IMR-90 (cell line): ENCODE data around the gene TSEN34. TPM values are rescaled to one million over a fixed set of nuclear protein-coding genes. Genes with fewer than 3 reads are reported as not detected.
"Not testable (repeated sequence)": the region's sequence is repeated elsewhere in the genome, so short reads cannot be mapped to it uniquely, and the experiment has no call there.

Experiments used
- ATAC-seq: fragments of 200-7000 bp; cut with Tn5 transposase; 2 replicates; pipeline ENCODE4 v1.9.1; 2020; ENCODE audit warnings: low read depth, mild to moderate bottlenecking, moderate library complexity
- BruUV-seq: library from RNA; stranded (reverse); fragments of 400-500 nt; replicated peaks from 2 replicates; lab custom pipeline; 2021; lab: Mats Ljungman, UMichigan
- CTCF ChIA-PET: fragments of 300-600 bp; formaldehyde crosslinking; extraction: SDS; loops from one replicate; lab custom pipeline; 2021; ENCODE audit warnings: antibody characterized with exemption; lab: Yijun Ruan, JAX
- POLR2A ChIA-PET: fragments of 300-600 bp; sonication (Branson Sonifier 250); formaldehyde crosslinking; loops from one replicate; lab custom pipeline; 2022; ENCODE audit warnings: antibody characterized with exemption; ENCODE audit not compliant: unreplicated experiment; lab: Charles Lee
- DNase-seq: peaks from one replicate; pipeline ENCODE4 v3.0.0; 2013
- H2AFZ ChIP-seq: replicated peaks from 2 replicates; pipeline ENCODE3; 2013; ENCODE audit warnings: low read length, mild to moderate bottlenecking; ENCODE audit not compliant: poor library complexity
- H2AK5ac ChIP-seq: 2 replicates; pipeline ENCODE4 v1.6.1; 2013; ENCODE audit warnings: low read depth, low read length, inconsistent platforms
- H2AK9ac ChIP-seq: replicated peaks from 2 replicates; pipeline ENCODE3; 2013; ENCODE audit warnings: mild to moderate bottlenecking, low read depth, low read length, moderate library complexity; ENCODE audit not compliant: poor library complexity
- H2BK120ac ChIP-seq: 2 replicates; pipeline ENCODE4 v1.6.1; 2013; ENCODE audit warnings: low read depth, low read length, inconsistent platforms
- H2BK15ac ChIP-seq: 3 replicates; pipeline ENCODE4 v1.6.1; 2013; ENCODE audit warnings: low read depth, low read length, inconsistent platforms
- H2BK20ac ChIP-seq: 2 replicates; pipeline ENCODE4 v1.6.1; 2013; ENCODE audit warnings: low read depth, mild to moderate bottlenecking, inconsistent platforms, low read length, moderate library complexity
- H2BK5ac ChIP-seq: 2 replicates; pipeline ENCODE4 v1.6.1; 2013; ENCODE audit warnings: mild to moderate bottlenecking, low read depth, low read length, inconsistent platforms; ENCODE audit not compliant: poor library complexity, severe bottlenecking
- H3K14ac ChIP-seq: replicated peaks from 2 replicates; pipeline ENCODE4 v1.6.1; 2013; ENCODE audit warnings: low read depth, low read length, inconsistent platforms
- H3K18ac ChIP-seq: 2 replicates; pipeline ENCODE4 v1.6.1; 2013; ENCODE audit warnings: low read depth, low read length, control low read depth
- H3K23ac ChIP-seq: 2 replicates; pipeline ENCODE4 v1.6.1; 2013; ENCODE audit warnings: low read depth, low read length, inconsistent platforms
- H3K27ac ChIP-seq: 2 replicates; pipeline ENCODE4 v1.5.1; 2013; ENCODE audit warnings: mild to moderate bottlenecking, control low read depth, low read length; ENCODE audit not compliant: insufficient read depth
- H3K27me3 ChIP-seq: 2 replicates; pipeline ENCODE4 v1.6.1; 2013; ENCODE audit warnings: low read length; ENCODE audit not compliant: control insufficient read depth, insufficient read depth
- H3K36me3 ChIP-seq: 2 replicates; pipeline ENCODE4 v1.6.1; 2013; ENCODE audit warnings: low read length, mixed read lengths; ENCODE audit not compliant: control insufficient read depth, insufficient read depth
- H3K4ac ChIP-seq: 2 replicates; pipeline ENCODE4 v1.6.1; 2013; ENCODE audit warnings: low read depth, low read length, inconsistent platforms
- H3K4me1 ChIP-seq: 2 replicates; pipeline ENCODE4 v1.6.1; 2013; ENCODE audit warnings: low read length, mixed read lengths; ENCODE audit not compliant: control insufficient read depth, insufficient read depth
- H3K4me2 ChIP-seq: 2 replicates; pipeline ENCODE4 v1.6.1; 2013; ENCODE audit warnings: low read depth, mild to moderate bottlenecking, control low read depth, low read length, moderate library complexity
- H3K4me3 ChIP-seq: 2 replicates; pipeline ENCODE4 v1.5.1; 2013; ENCODE audit warnings: low read depth, mild to moderate bottlenecking, control low read depth, low read length, moderate library complexity; ENCODE audit not compliant: insufficient read depth
- H3K56ac ChIP-seq: 2 replicates; pipeline ENCODE4 v1.6.1; 2013; ENCODE audit warnings: low read length, inconsistent platforms; ENCODE audit not compliant: insufficient read depth; ENCODE audit errors: extremely low read depth
- H3K79me1 ChIP-seq, 2 experiments: 2 replicates each; pipeline ENCODE4 v1.6.1; 2013; ENCODE audit warnings: low read length in 2 of 2, inconsistent platforms in 1 of 2, low read depth in 1 of 2
- H3K9ac ChIP-seq: 2 replicates; pipeline ENCODE4 v1.6.1; 2013; ENCODE audit warnings: low read depth, low read length, control low read depth
- H3K9me1 ChIP-seq: 2 replicates; pipeline ENCODE4 v1.6.1; 2013; ENCODE audit warnings: low read length, inconsistent platforms; ENCODE audit not compliant: insufficient read depth
- H3K9me3 ChIP-seq: 2 replicates; pipeline ENCODE4 v1.6.1; 2013; ENCODE audit warnings: low read length; ENCODE audit not compliant: control insufficient read depth, insufficient read depth
- H4K20me1 ChIP-seq: 2 replicates; pipeline ENCODE4 v1.6.1; 2013; ENCODE audit warnings: low read length, inconsistent platforms; ENCODE audit not compliant: insufficient read depth
- H4K5ac ChIP-seq: 2 replicates; pipeline ENCODE4 v1.6.1; 2013; ENCODE audit warnings: mild to moderate bottlenecking, low read depth, low read length, control low read depth
- H4K8ac ChIP-seq, 2 experiments: 2 replicates each; pipeline ENCODE4 v1.6.1; 2013; ENCODE audit warnings: low read depth in 2 of 2, low read length in 2 of 2, control low read depth in 1 of 2, inconsistent platforms in 1 of 2
- H4K91ac ChIP-seq: 2 replicates; pipeline ENCODE4 v1.6.1; 2013; ENCODE audit warnings: low read depth, low read length, inconsistent platforms; ENCODE audit not compliant: insufficient read depth
- CEBPB ChIP-seq: IDR thresholded peaks from 2 replicates; pipeline ENCODE4 v1.6.1; 2012; ENCODE audit warnings: low read depth, low read length, improper control_type of control experiment
- CHD1 ChIP-seq: IDR thresholded peaks from 2 replicates; pipeline ENCODE4 v1.6.1; 2012; ENCODE audit warnings: low read depth, low read length, improper control_type of control experiment
- MAZ ChIP-seq: IDR thresholded peaks from 2 replicates; pipeline ENCODE4 v1.6.1; 2012; ENCODE audit warnings: low read depth, mild to moderate bottlenecking, low read length, improper control_type of control experiment, moderate library complexity, borderline replicate concordance
- NFE2L2 ChIP-seq: fragments of 150-350 bp; IDR thresholded peaks from 2 replicates; pipeline ENCODE4 v1.6.1; 2016; ENCODE audit warnings: low read depth, mild to moderate bottlenecking, low read length
- WGBS, 2 experiments: methylation state at CpG; one replicate each; pipeline versions ENCODE4 v1.1.5 to v1.1.7; 2013; ENCODE audit warnings: missing lambda C conversion rate in 2 of 2; ENCODE audit not compliant: insufficient read length in 1 of 2; ENCODE audit errors: extremely low coverage in 2 of 2; 5-methylcytosine and 5-hydroxymethylcytosine counted together
- dilution Hi-C: fragments of 300-500 bp; cut with HindIII; formaldehyde crosslinking; loops from one replicate; pipeline ENCODE4 v1.14.3; 2018; ENCODE audit warnings: low sequenced_read_pairs; ENCODE audit not compliant: unreplicated experiment
- in situ Hi-C: fragments of 300-500 bp; cut with MboI; formaldehyde crosslinking; loops from 3 replicates; pipeline ENCODE4 v1.14.3; 2019; ENCODE audit warnings: low sequenced_read_pairs, inconsistent platforms, mixed read lengths
- intact Hi-C: fragments of 100-400 bp; cut with micrococcal nuclease; formaldehyde crosslinking; loops from 2 replicates; pipeline ENCODE4 v1.10.0; 2022
- polyA plus RNA-seq, 3 experiments: library from polyadenylated mRNA; depleted of rRNA; stranded (reverse); fragments of >200 nt; gene quantifications; 2 replicates each; pipeline ENCODE4 v1.2.3, GENCODE V29; 2012; ENCODE audit warnings: low replicate concordance in 1 of 3
- total RNA-seq: library from RNA; depleted of rRNA; stranded (reverse); fragments of >200 nt; gene quantifications from 2 replicates; pipeline ENCODE4 v1.2.3, GENCODE V29; 2012

The TSEN34 gene
- total and polyA plus RNA-seq, 2 of the 4 experiments (the other 2 are of a cell fraction): 32.1 to 69.4 TPM

DNA sequence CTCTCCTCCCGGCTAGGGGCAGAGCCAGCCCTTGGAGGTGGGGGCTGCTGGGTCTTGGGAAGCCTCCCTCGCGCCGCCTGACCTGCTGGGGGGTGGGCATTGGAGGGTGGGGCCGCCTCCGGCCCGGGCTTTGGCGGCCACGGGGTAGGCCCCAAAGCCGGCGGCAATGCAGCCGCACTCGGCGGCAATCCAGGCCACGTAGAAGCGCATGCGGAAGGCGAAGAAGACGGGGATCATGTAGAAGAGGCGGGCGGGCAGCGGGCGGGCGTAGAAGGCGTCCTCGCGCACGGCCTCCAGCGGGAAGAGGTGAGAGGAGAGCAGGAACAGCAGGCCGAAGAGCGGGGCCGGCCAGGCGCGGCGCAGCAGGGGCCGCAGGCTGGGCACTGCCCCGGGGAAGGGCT is 10.4 kb upstream of the TSEN34 start:
- H2BK120ac ChIP-seq: no peak overlapping the region
- no peak overlapping the region for H2AFZ ChIP-seq
- H3K4ac ChIP-seq: no peak overlapping the region
- BruUV-seq: no TSS peak
- no peak overlapping the region for H4K8ac ChIP-seq
- in situ Hi-C loops: no loop called here
- no peak for DNase-seq
- no peak overlapping the region for H3K56ac ChIP-seq
- POLR2A ChIA-PET: no interaction called here
- no peak overlapping the region for H2BK5ac ChIP-seq
- H3K9me3 ChIP-seq: no peaks in the 10 kb centered on the region
- no peak for ATAC-seq
- 95% methylated on average over 26 of the region's 37 CpGs; no CpG with 5 or more reads in 1 of the 2 experiments for WGBS, 2 experiments
- H3K23ac ChIP-seq: no peak overlapping the region
- H3K27me3 ChIP-seq: no peaks in the 10 kb centered on the region
- no peak overlapping the region for H2AK9ac ChIP-seq
- TF ChIP-seq MAZ (no peak), NFE2L2 (no peak), CEBPB (no peak), CHD1 (no peak)
- H2BK20ac ChIP-seq: no peak overlapping the region
- H3K4me2 ChIP-seq: no peak overlapping the region
- no peak overlapping the region for H3K4me3 ChIP-seq
- no peak overlapping the region for H3K18ac ChIP-seq
- H4K5ac ChIP-seq: no peak overlapping the region
- H4K20me1 ChIP-seq: peaks cover 9% of the 10 kb centered on the region; the same call in 1 of the 2 replicates
- H3K9me1 ChIP-seq: no peaks in the 10 kb centered on the region
- peaks cover 7 to 19% of the 10 kb centered on the region in 2 experiments; a peak in 3 of 4 replicates for H3K79me1 ChIP-seq
- dilution Hi-C loops: no loop called here
- CTCF ChIA-PET: interaction anchor here (1.1 kb wide), 1 partner anchor 9 kb away, joined by 3 read pairs; no protein-coding TSS in a partner anchor
- intact Hi-C loops: no loop called here
- no peak overlapping the region for H2BK15ac ChIP-seq
- no peak overlapping the region for H3K14ac ChIP-seq
- H3K36me3 ChIP-seq: peaks cover 47% of the 10 kb centered on the region
- no peaks in the 10 kb centered on the region for H3K4me1 ChIP-seq
- H3K9ac ChIP-seq: no peak overlapping the region
- no peak overlapping the region for H2AK5ac ChIP-seq
- H3K27ac ChIP-seq: no peak overlapping the region
- H4K91ac ChIP-seq: no peak overlapping the region

DNA sequence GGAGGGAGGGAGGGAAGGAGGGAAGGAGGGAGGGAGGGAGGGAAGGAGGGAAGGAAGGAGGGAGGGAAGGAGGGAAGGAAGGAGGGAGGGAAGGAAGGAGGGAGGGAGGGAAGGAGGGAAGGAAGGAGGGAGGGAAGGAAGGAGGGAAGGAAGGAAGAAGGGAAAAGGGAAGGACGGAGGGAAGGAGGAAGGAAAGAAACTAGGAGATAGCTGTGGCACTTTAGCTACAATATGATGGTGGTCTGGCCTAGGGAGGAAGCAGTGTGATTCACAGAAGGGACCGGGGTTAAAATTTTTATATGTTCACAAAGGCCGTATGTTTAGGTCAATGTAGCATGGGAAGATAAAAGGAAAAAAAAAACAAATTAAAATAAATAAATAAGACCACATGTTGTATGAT is 9.2 kb upstream of the TSEN34 start:
- H2BK5ac ChIP-seq, ATAC-seq, H3K4me3 ChIP-seq, H4K91ac ChIP-seq, H2BK20ac ChIP-seq, dilution Hi-C loops, H2BK120ac ChIP-seq, H3K4me2 ChIP-seq, H3K14ac ChIP-seq, H3K56ac ChIP-seq, CTCF ChIA-PET, H4K5ac ChIP-seq, H3K18ac ChIP-seq, BruUV-seq, H2AFZ ChIP-seq, H2AK9ac ChIP-seq, H3K9me3 ChIP-seq, DNase-seq, H4K20me1 ChIP-seq, intact Hi-C loops, H3K27ac ChIP-seq, in situ Hi-C loops, H4K8ac ChIP-seq, H3K4ac ChIP-seq, H3K9me1 ChIP-seq, H2AK5ac ChIP-seq, H3K23ac ChIP-seq, H2BK15ac ChIP-seq, H3K9ac ChIP-seq, H3K4me1 ChIP-seq, H3K27me3 ChIP-seq: not testable (repeated sequence)
- Histone ChIP-seq H3K36me3 (peaks cover 50% of the 10 kb centered on the region), H3K79me1 (peaks cover 7 to 28% of the 10 kb centered on the region in 2 experiments; a peak in 3 of 4 replicates)
- POLR2A ChIA-PET: interaction anchor here (0.6 kb wide), 1 partner anchor 1888 kb away, joined by 5 read pairs; no protein-coding TSS in a partner anchor
- whole genome bisulfite sequencing, 2 experiments: 91% methylated on average over 1 of the region's 3 CpGs; no CpG with 5 or more reads in 1 of the 2 experiments
